ENCODE measurements around the gene FBXL13.
A peak's percentile ranks its signal among the peaks of the same experiment; 100 is the strongest.
"Not testable (repeated sequence)": the region's sequence is repeated elsewhere in the genome, so short reads cannot be mapped to it uniquely, and the experiment has no call there.

The FBXL13 gene

GRCh38 chr7:102912742-102913141 lies 161.9 kb downstream of the FBXL13 start, which contains the start of gene LRRC17:
Gene LRRC17 (plus strand): TSS chr7:102913000. CDS start chr7:102933914, 20,914 bp downstream.
- H3K79me2 ChIP-seq (ENCODE audit: control insufficient read depth, insufficient read depth, low read length): no peaks in the 10 kb centered on the region
- peaks cover 3% of the 10 kb centered on the region for H3K4me1 ChIP-seq (ENCODE audit: control insufficient read depth, low read depth, low read length)
- no peak within 1 kb of the TSS for H3K23ac ChIP-seq (ENCODE audit: low read length)
- H3K27me3 ChIP-seq (ENCODE audit: insufficient read depth, low read length, poor library complexity): no peaks in the 10 kb centered on the region
- no peak within 1 kb of the TSS for H3K4me3 ChIP-seq (ENCODE audit: low read length)
- H3K56ac ChIP-seq (ENCODE audit: low read length): no peak within 1 kb of the TSS
- no peak within 1 kb of the TSS for H3K9ac ChIP-seq (ENCODE audit: low read length)
- no peak for DNase-seq
- no peak within 1 kb of the TSS for H2BK5ac ChIP-seq (ENCODE audit: low read length)
- H3K4me2 ChIP-seq (ENCODE audit: low read length): no peak within 1 kb of the TSS
- H3K36me3 ChIP-seq (ENCODE audit: control insufficient read depth, insufficient read depth, low read length): no peaks in the 10 kb centered on the region
- no peak within 1 kb of the TSS for H2BK15ac ChIP-seq (replicated peaks; ENCODE audit: low read depth)
- no peaks in the 10 kb centered on the region for H3K79me1 ChIP-seq (ENCODE audit: low read length)
- no peak within 1 kb of the TSS for H4K8ac ChIP-seq (ENCODE audit: low read depth, low read length)
- peak within 1 kb of the TSS; percentile 69 for H3K18ac ChIP-seq (ENCODE audit: low read length)
- no peak within 1 kb of the TSS for H3K4ac ChIP-seq (ENCODE audit: low read depth, low read length)
- H2AK5ac ChIP-seq (ENCODE audit: low read length): no peak within 1 kb of the TSS
- H4K5ac ChIP-seq (ENCODE audit: low read length): no peak within 1 kb of the TSS
- no CpG with 5 or more reads among the region's 6 CpGs for WGBS (ENCODE audit: extremely low coverage, insufficient coverage, low lambda C conversion rate)
- peak within 1 kb of the TSS; percentile 32 for H2BK120ac ChIP-seq (ENCODE audit: low read depth, low read length)
- H3K27ac ChIP-seq (ENCODE audit: low read depth, low read length): no peak within 1 kb of the TSS

- Histone ChIP-seq H4K5ac (ENCODE audit: low read length) (no peak overlapping the region), H3K9ac (ENCODE audit: low read length) (no peak overlapping the region), H2BK15ac (replicated peaks; ENCODE audit: low read depth) (no peak overlapping the region), H3K4me2 (ENCODE audit: low read length) (no peak overlapping the region), H3K4me1 (ENCODE audit: control insufficient read depth, low read depth, low read length) (no peaks in the 10 kb centered on the region), H3K36me3 (ENCODE audit: control insufficient read depth, insufficient read depth, low read length) (no peaks in the 10 kb centered on the region), H4K8ac (ENCODE audit: low read depth, low read length) (no peak overlapping the region), H2BK5ac (ENCODE audit: low read length) (no peak overlapping the region), H3K23ac (ENCODE audit: low read length) (no peak overlapping the region), H2BK120ac (ENCODE audit: low read depth, low read length) (no peak overlapping the region), H3K27ac (ENCODE audit: low read depth, low read length) (no peak overlapping the region), H3K79me2 (ENCODE audit: control insufficient read depth, insufficient read depth, low read length) (no peaks in the 10 kb centered on the region), H2AK5ac (ENCODE audit: low read length) (no peak overlapping the region), H3K79me1 (ENCODE audit: low read length) (no peaks in the 10 kb centered on the region), H3K56ac (ENCODE audit: low read length) (no peak overlapping the region), H3K4ac (ENCODE audit: low read depth, low read length) (no peak overlapping the region), H3K4me3 (ENCODE audit: low read length) (no peak overlapping the region), H3K18ac (ENCODE audit: low read length) (no peak overlapping the region), H3K27me3 (ENCODE audit: insufficient read depth, low read length, poor library complexity) (no peaks in the 10 kb centered on the region)
- DNase-seq: no peak
Measured at GRCh38 chr7:102908676-102909075, 165.9 kb downstream of the FBXL13 start.

GRCh38 chr7:102903576-102903975 lies 171.0 kb downstream of the FBXL13 start:
- H2BK120ac ChIP-seq (ENCODE audit: low read depth, low read length); H2AK5ac ChIP-seq (ENCODE audit: low read length); H3K4me3 ChIP-seq (ENCODE audit: low read length); H2BK15ac ChIP-seq (replicated peaks; ENCODE audit: low read depth); DNase-seq; H4K8ac ChIP-seq (ENCODE audit: low read depth, low read length); H3K36me3 ChIP-seq (ENCODE audit: control insufficient read depth, insufficient read depth, low read length); H3K79me2 ChIP-seq (ENCODE audit: control insufficient read depth, insufficient read depth, low read length); H3K9ac ChIP-seq (ENCODE audit: low read length); H3K4me2 ChIP-seq (ENCODE audit: low read length); H3K56ac ChIP-seq (ENCODE audit: low read length); H3K18ac ChIP-seq (ENCODE audit: low read length); H3K27ac ChIP-seq (ENCODE audit: low read depth, low read length); H2BK5ac ChIP-seq (ENCODE audit: low read length); H3K23ac ChIP-seq (ENCODE audit: low read length); H4K5ac ChIP-seq (ENCODE audit: low read length); H3K4ac ChIP-seq (ENCODE audit: low read depth, low read length); H3K27me3 ChIP-seq (ENCODE audit: insufficient read depth, low read length, poor library complexity); H3K79me1 ChIP-seq (ENCODE audit: low read length); H3K4me1 ChIP-seq (ENCODE audit: control insufficient read depth, low read depth, low read length): not testable (repeated sequence)
- no CpG with 5 or more reads among the region's 1 CpG for WGBS (ENCODE audit: extremely low coverage, insufficient coverage, low lambda C conversion rate)

- H2BK15ac ChIP-seq (replicated peaks; ENCODE audit: low read depth); H3K79me1 ChIP-seq (ENCODE audit: low read length); H3K56ac ChIP-seq (ENCODE audit: low read length); H4K5ac ChIP-seq (ENCODE audit: low read length); H3K36me3 ChIP-seq (ENCODE audit: control insufficient read depth, insufficient read depth, low read length); H4K8ac ChIP-seq (ENCODE audit: low read depth, low read length); H3K9ac ChIP-seq (ENCODE audit: low read length); H3K4me3 ChIP-seq (ENCODE audit: low read length); H3K23ac ChIP-seq (ENCODE audit: low read length); H3K79me2 ChIP-seq (ENCODE audit: control insufficient read depth, insufficient read depth, low read length); H3K27me3 ChIP-seq (ENCODE audit: insufficient read depth, low read length, poor library complexity); H2BK5ac ChIP-seq (ENCODE audit: low read length); DNase-seq; H3K4ac ChIP-seq (ENCODE audit: low read depth, low read length); H3K18ac ChIP-seq (ENCODE audit: low read length); H2AK5ac ChIP-seq (ENCODE audit: low read length); H3K27ac ChIP-seq (ENCODE audit: low read depth, low read length); H3K4me2 ChIP-seq (ENCODE audit: low read length); H3K4me1 ChIP-seq (ENCODE audit: control insufficient read depth, low read depth, low read length); H2BK120ac ChIP-seq (ENCODE audit: low read depth, low read length): not testable (repeated sequence)
- no CpG with 5 or more reads among the region's 2 CpGs for WGBS (ENCODE audit: extremely low coverage, insufficient coverage, low lambda C conversion rate)
Measured at GRCh38 chr7:102902052-102902451, 172.5 kb downstream of the FBXL13 start.

- no peak overlapping the region for H4K8ac ChIP-seq (ENCODE audit: low read depth, low read length)
- H2AK5ac ChIP-seq (ENCODE audit: low read length): no peak overlapping the region
- H2BK5ac ChIP-seq (ENCODE audit: low read length): no peak overlapping the region
- no peak overlapping the region for H2BK15ac ChIP-seq (replicated peaks; ENCODE audit: low read depth)
- H3K36me3 ChIP-seq (ENCODE audit: control insufficient read depth, insufficient read depth, low read length): no peaks in the 10 kb centered on the region
- H3K79me1 ChIP-seq (ENCODE audit: low read length): no peaks in the 10 kb centered on the region
- DNase-seq: no peak
- no peak overlapping the region for H3K56ac ChIP-seq (ENCODE audit: low read length)
- no peak overlapping the region for H4K5ac ChIP-seq (ENCODE audit: low read length)
- H3K79me2 ChIP-seq (ENCODE audit: control insufficient read depth, insufficient read depth, low read length): no peaks in the 10 kb centered on the region
- no peak overlapping the region for H3K27ac ChIP-seq (ENCODE audit: low read depth, low read length)
- H3K23ac ChIP-seq (ENCODE audit: low read length): no peak overlapping the region
- WGBS (ENCODE audit: extremely low coverage, insufficient coverage, low lambda C conversion rate): no CpG with 5 or more reads among the region's 5 CpGs
- no peak overlapping the region for H3K4ac ChIP-seq (ENCODE audit: low read depth, low read length)
- H3K27me3 ChIP-seq (ENCODE audit: insufficient read depth, low read length, poor library complexity): no peaks in the 10 kb centered on the region
- no peak overlapping the region for H3K18ac ChIP-seq (ENCODE audit: low read length)
- no peak overlapping the region for H3K4me3 ChIP-seq (ENCODE audit: low read length)
- H3K4me2 ChIP-seq (ENCODE audit: low read length): no peak overlapping the region
- H3K9ac ChIP-seq (ENCODE audit: low read length): no peak overlapping the region
- H2BK120ac ChIP-seq (ENCODE audit: low read depth, low read length): no peak overlapping the region
- no peaks in the 10 kb centered on the region for H3K4me1 ChIP-seq (ENCODE audit: control insufficient read depth, low read depth, low read length)
Measured at GRCh38 chr7:102898532-102898859, 176.1 kb downstream of the FBXL13 start.

- no peak overlapping the region for H3K18ac ChIP-seq (ENCODE audit: low read length)
- no peak overlapping the region for H3K4me3 ChIP-seq (ENCODE audit: low read length)
- no peak overlapping the region for H3K56ac ChIP-seq (ENCODE audit: low read length)
- no peak overlapping the region for H4K5ac ChIP-seq (ENCODE audit: low read length)
- H3K79me1 ChIP-seq (ENCODE audit: low read length): no peaks in the 10 kb centered on the region
- H2BK120ac ChIP-seq (ENCODE audit: low read depth, low read length): no peak overlapping the region
- H3K9ac ChIP-seq (ENCODE audit: low read length): no peak overlapping the region
- H3K4me1 ChIP-seq (ENCODE audit: control insufficient read depth, low read depth, low read length): no peaks in the 10 kb centered on the region
- DNase-seq: no peak
- H3K27me3 ChIP-seq (ENCODE audit: insufficient read depth, low read length, poor library complexity): no peaks in the 10 kb centered on the region
- H3K36me3 ChIP-seq (ENCODE audit: control insufficient read depth, insufficient read depth, low read length): no peaks in the 10 kb centered on the region
- no peak overlapping the region for H2BK15ac ChIP-seq (replicated peaks; ENCODE audit: low read depth)
- no peak overlapping the region for H2BK5ac ChIP-seq (ENCODE audit: low read length)
- WGBS (ENCODE audit: extremely low coverage, insufficient coverage, low lambda C conversion rate): no CpG with 5 or more reads among the region's 5 CpGs
- no peak overlapping the region for H3K4me2 ChIP-seq (ENCODE audit: low read length)
- H3K4ac ChIP-seq (ENCODE audit: low read depth, low read length): no peak overlapping the region
- H4K8ac ChIP-seq (ENCODE audit: low read depth, low read length): no peak overlapping the region
- H3K79me2 ChIP-seq (ENCODE audit: control insufficient read depth, insufficient read depth, low read length): no peaks in the 10 kb centered on the region
- no peak overlapping the region for H3K23ac ChIP-seq (ENCODE audit: low read length)
- no peak overlapping the region for H2AK5ac ChIP-seq (ENCODE audit: low read length)
- no peak overlapping the region for H3K27ac ChIP-seq (ENCODE audit: low read depth, low read length)
Measured at GRCh38 chr7:102897856-102898531, 176.6 kb downstream of the FBXL13 start.

All from mesendoderm (in vitro differentiated cells).